WTC11 (cell line): ENCODE data around the gene ST6GALNAC2. TPM values are rescaled to one million over a fixed set of nuclear protein-coding genes. Genes with fewer than 3 reads are reported as not detected.

Experiments
- ARID4B ChIP-seq: sonication (generic); formaldehyde crosslinking; IDR thresholded peaks from 2 replicates; pipeline ENCODE4 v1.8.0; 2023; ENCODE audit warnings: missing genetic modification reagents, mild to moderate bottlenecking, borderline replicate concordance
- ATF1 ChIP-seq: sonication (generic); formaldehyde crosslinking; IDR thresholded peaks from 2 replicates; pipeline ENCODE4 v1.8.1; 2023; ENCODE audit warnings: mild to moderate bottlenecking, moderate library complexity, missing genetic modification reagents
- CDX4 ChIP-seq: fragments of 250-450 bp; sonication (Bioruptor Pico); IDR thresholded peaks from 2 replicates; pipeline ENCODE4 v1.9.0; 2021; ENCODE audit warnings: moderate library complexity, mild to moderate bottlenecking, inconsistent platforms, borderline replicate concordance
- CREB1 ChIP-seq: sonication (generic); formaldehyde crosslinking; IDR thresholded peaks from 2 replicates; pipeline ENCODE4 v1.8.0; 2023; ENCODE audit warnings: mild to moderate bottlenecking, missing genetic modification reagents
- E2F5 ChIP-seq: sonication (generic); formaldehyde crosslinking; IDR thresholded peaks from 2 replicates; pipeline ENCODE4 v1.8.1; 2022; ENCODE audit warnings: mild to moderate bottlenecking, moderate library complexity, missing genetic modification reagents
- ERG ChIP-seq: fragments of 250-450 bp; sonication (Bioruptor Pico); IDR thresholded peaks from 2 replicates; pipeline ENCODE4 v1.8.0; 2021; ENCODE audit warnings: mild to moderate bottlenecking
- FOXJ3 ChIP-seq: sonication (generic); formaldehyde crosslinking; IDR thresholded peaks from 2 replicates; pipeline ENCODE4 v1.9.0; 2021; ENCODE audit warnings: missing genetic modification reagents, mild to moderate bottlenecking, borderline replicate concordance
- GRHL2 ChIP-seq: fragments of 250-450 bp; sonication (Bioruptor Pico); IDR thresholded peaks from 2 replicates; pipeline ENCODE4 v1.8.0; 2022; ENCODE audit warnings: mild to moderate bottlenecking, moderate library complexity; ENCODE audit not compliant: insufficient replicate concordance, severe bottlenecking
- JUN ChIP-seq: sonication (generic); formaldehyde crosslinking; IDR thresholded peaks from 2 replicates; pipeline ENCODE4 v1.8.0; 2023; ENCODE audit warnings: mild to moderate bottlenecking, missing genetic modification reagents
- KAT7 ChIP-seq: sonication (generic); formaldehyde crosslinking; IDR thresholded peaks from 2 replicates; pipeline ENCODE4 v1.8.1; 2023; ENCODE audit warnings: missing genetic modification reagents, mild to moderate bottlenecking, borderline replicate concordance
- MXD4 ChIP-seq: fragments of 250-450 bp; sonication (Bioruptor Pico); IDR thresholded peaks from 2 replicates; pipeline ENCODE4 v1.8.0; 2021; ENCODE audit warnings: mild to moderate bottlenecking, moderate library complexity, borderline replicate concordance
- OVOL2 ChIP-seq: fragments of 250-450 bp; sonication (Bioruptor Pico); IDR thresholded peaks from 2 replicates; pipeline ENCODE4 v1.9.0; 2021; ENCODE audit warnings: mild to moderate bottlenecking, borderline replicate concordance
- SMAD4 ChIP-seq: sonication (generic); formaldehyde crosslinking; IDR thresholded peaks from 2 replicates; pipeline ENCODE4 v1.8.0; 2022; ENCODE audit warnings: mild to moderate bottlenecking, missing genetic modification reagents
- SOX15 ChIP-seq: fragments of 250-450 bp; sonication (Bioruptor Pico); IDR thresholded peaks from 2 replicates; pipeline ENCODE4 v1.9.0; 2021; ENCODE audit warnings: mild to moderate bottlenecking
- SP1 ChIP-seq: sonication (generic); formaldehyde crosslinking; conservative IDR thresholded peaks from 2 replicates; pipeline ENCODE4 v1.8.1; 2022; ENCODE audit warnings: missing genetic modification reagents
- STAT6 ChIP-seq: sonication (generic); formaldehyde crosslinking; conservative IDR thresholded peaks from 2 replicates; pipeline ENCODE4 v1.8.1; 2023; ENCODE audit warnings: mild to moderate bottlenecking, low read depth, missing genetic modification reagents, moderate library complexity
- USF1 ChIP-seq: sonication (generic); formaldehyde crosslinking; IDR thresholded peaks from 2 replicates; pipeline ENCODE4 v1.8.0; 2022; ENCODE audit warnings: mild to moderate bottlenecking, missing genetic modification reagents
- ZBTB43 ChIP-seq: sonication (generic); formaldehyde crosslinking; IDR thresholded peaks from 2 replicates; pipeline ENCODE4 v1.8.1; 2023; ENCODE audit warnings: mild to moderate bottlenecking, missing genetic modification reagents
- ZNF232 ChIP-seq: sonication (generic); formaldehyde crosslinking; IDR thresholded peaks from 2 replicates; pipeline ENCODE4 v1.8.0; 2022; ENCODE audit warnings: mild to moderate bottlenecking, missing genetic modification reagents
- ZNF416 ChIP-seq: fragments of 250-450 bp; sonication (Bioruptor Pico); IDR thresholded peaks from 2 replicates; pipeline ENCODE4 v1.9.0; 2021; ENCODE audit warnings: mild to moderate bottlenecking, inconsistent platforms
- ZNF512 ChIP-seq: sonication (generic); formaldehyde crosslinking; IDR thresholded peaks from 2 replicates; pipeline ENCODE4 v1.8.1; 2022; ENCODE audit warnings: missing genetic modification reagents, borderline replicate concordance
- ZNF671 ChIP-seq: fragments of 250-450 bp; sonication (Bioruptor Pico); IDR thresholded peaks from 2 replicates; pipeline ENCODE4 v1.8.0; 2021; ENCODE audit warnings: mild to moderate bottlenecking
- total RNA-seq: library from RNA; stranded (reverse); gene quantifications from 3 replicates; pipeline ENCODE4 v1.2.3, GENCODE V29; 2021

ST6GALNAC2 gene
- total RNA-seq, 1 experiment from 2014 or later: not detected

GRCh38 chr17:76557368-76558197 is 28.1 kb downstream of the ST6GALNAC2 start (continued):
- TF ChIP-seq OVOL2 (CRISPR knock-in tag) (no peak), SP1 (CRISPR knock-in tag) (peak; percentile 89), USF1 (CRISPR knock-in tag) (peak; percentile 50; the same call in 1 of the 2 replicates), ERG (CRISPR knock-in tag) (no peak), SOX15 (CRISPR knock-in tag) (no peak), GRHL2 (CRISPR knock-in tag) (no peak), SMAD4 (CRISPR knock-in tag) (no peak), ARID4B (CRISPR knock-in tag) (peak; percentile 18; the same call in 1 of the 2 replicates), FOXJ3 (CRISPR knock-in tag) (no peak), ZNF416 (CRISPR knock-in tag) (no peak), ATF1 (CRISPR knock-in tag) (no peak), CREB1 (CRISPR knock-in tag) (no peak), KAT7 (CRISPR knock-in tag) (no peak), E2F5 (CRISPR knock-in tag) (peak; percentile 59; the same call in 1 of the 2 replicates), ZNF232 (CRISPR knock-in tag) (0 out of 2 replicates have a peak, but pooled peaks have one; percentile 59), CDX4 (CRISPR knock-in tag) (no peak), STAT6 (CRISPR knock-in tag) (no peak), MXD4 (no peak), JUN (peak; percentile 58; the same call in 1 of the 2 replicates), ZNF512 (CRISPR knock-in tag) (no peak), ZBTB43 (CRISPR knock-in tag) (peak; percentile 74; the same call in 1 of the 2 replicates), ZNF671 (CRISPR knock-in tag) (peak; percentile 53; the same call in 1 of the 2 replicates)
